HG03025 (cell line): ENCODE data around the gene MAGI2.
"Not testable (repeated sequence)": the region's sequence is repeated elsewhere in the genome, so short reads cannot be mapped to it uniquely, and the experiment has no call there.

Source experiments
- ATAC-seq: cut with Tn5 transposase; IDR thresholded peaks from one replicate; pipeline ENCODE4 v1.9.1; 2021; ENCODE audit warnings: mild to moderate bottlenecking, moderate library complexity; ENCODE audit not compliant: unreplicated experiment, low FRiP score

Gene MAGI2

DNA sequence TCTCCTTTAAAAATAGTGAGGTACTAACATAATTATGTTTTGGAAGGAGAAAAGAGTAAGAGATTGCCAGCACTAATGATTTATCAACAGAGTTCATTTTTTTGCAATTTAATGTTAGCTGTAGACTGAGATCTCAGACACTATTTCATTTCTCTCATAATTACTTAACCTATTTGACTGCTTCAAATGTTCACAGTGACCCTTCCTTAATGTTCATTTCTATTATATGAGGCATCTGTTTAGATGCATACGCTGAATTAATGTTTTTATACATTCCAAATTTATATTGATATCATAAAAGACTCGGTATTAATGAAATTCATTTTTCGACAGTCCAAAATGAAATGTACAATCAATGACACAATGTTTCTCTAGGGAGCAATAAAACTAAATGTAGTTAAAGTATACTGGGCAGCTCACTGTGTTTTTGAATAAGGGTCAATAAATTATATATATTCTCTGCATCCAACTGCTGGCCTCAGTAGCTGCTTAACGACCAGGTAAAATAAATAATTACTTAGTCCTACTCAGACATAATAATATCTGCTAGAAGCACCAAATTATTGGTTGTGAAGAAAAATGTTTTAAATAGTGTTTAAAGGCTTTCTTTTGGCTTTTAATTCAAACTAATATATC lies 373.4 kb downstream of the MAGI2 start:
- ATAC-seq, result no peak

DNA sequence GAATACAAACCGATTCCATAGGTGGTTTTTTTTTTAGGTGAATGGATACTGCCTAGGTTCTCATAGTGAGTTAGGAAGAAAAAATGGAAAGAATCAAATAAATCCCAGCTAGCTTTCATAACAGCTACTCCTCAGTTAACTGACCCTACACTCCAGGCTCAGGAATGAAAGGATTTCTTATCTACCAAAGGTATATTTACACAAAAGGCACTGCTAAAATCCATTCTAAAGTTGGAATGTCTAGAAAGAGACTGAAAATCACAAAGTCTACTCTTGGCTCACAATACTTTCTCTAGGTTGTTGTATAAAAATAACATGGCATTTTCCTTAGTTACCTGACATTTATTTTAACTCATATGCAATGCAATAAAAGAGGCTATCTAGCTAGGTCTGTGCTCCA lies 375.2 kb downstream of the MAGI2 start:
- ATAC-seq, result no peak

DNA sequence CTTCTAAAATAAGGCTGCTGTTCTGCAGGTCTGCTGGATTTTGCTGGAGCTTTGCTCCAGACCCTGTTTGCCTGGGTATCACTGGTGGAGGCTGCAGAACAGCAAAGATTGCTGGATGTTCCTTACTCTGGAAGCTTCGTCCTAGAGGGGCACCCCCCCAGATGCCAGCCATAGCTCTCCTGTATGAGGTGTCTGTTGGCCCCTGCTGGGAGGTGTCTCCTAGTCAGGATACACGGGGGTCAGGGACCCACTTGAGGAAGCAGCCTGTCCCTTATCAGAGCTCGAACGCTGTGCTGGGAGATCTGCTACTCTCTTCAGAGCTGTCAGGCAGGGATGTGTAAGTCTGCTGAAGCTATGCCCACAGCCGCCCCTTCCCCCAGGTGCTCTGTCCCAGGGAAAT lies 382.3 kb downstream of the MAGI2 start:
- not testable (repeated sequence) for ATAC-seq

DNA sequence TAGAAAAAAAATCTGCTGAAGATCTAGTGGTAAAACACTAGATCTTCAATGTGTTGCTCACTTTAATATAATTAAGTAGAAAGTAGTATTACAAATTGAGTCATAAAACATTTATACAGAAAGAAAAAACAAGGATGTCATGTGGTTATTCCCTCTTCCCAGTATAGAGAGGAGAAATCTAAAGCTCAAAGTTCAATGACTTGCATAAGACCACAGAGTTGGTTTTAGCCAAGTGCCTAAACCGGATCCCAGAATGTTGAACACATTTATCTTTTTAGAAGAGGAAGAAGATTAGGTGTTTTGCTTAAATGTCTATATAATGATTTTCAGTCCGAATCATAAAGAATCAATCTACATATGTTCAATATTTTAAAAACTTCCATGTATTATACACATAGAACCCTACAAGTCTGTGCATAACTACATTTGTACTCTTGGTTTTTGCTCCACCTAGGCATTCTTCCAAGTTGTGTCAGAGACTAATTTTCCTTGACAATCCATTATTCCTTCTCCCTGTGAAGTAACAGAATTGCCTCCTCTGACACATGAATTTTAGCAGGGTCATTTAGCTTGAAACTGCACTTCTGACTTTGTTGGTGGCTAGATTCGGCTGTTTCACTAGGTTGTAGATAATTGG lies 389.2 kb downstream of the MAGI2 start:
- no peak for ATAC-seq

DNA sequence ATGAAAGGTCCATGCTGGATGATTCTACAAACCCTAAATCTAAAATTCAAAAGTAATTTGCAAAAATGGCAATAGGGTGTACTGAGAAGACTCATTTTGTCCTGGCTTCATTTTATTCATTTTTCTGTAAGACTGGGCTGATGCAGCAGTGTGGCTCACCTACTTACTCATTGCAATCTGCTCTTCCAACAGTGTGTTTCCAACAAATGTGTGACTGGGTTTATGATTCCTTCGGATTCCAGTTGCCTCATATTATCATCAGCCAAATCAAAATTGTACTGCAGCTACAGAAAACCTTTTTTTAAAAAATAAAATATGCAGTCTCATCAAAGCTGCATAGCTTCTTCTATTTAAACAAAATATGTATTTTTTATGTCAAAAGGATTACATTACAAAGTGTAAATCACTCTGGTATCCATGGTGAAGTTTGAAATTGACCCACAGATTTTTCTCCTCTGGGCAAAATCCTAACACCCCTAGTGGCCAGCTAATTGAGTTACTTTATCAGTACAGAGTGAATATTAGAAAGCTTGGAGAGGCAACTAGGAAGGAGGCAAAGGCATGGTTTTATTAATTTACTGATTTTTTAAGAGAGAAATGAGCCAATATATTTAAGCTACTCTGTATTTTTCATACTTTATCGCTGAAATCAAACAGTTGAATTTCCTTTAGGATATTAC lies 390.3 kb downstream of the MAGI2 start:
- ATAC-seq, result no peak

DNA sequence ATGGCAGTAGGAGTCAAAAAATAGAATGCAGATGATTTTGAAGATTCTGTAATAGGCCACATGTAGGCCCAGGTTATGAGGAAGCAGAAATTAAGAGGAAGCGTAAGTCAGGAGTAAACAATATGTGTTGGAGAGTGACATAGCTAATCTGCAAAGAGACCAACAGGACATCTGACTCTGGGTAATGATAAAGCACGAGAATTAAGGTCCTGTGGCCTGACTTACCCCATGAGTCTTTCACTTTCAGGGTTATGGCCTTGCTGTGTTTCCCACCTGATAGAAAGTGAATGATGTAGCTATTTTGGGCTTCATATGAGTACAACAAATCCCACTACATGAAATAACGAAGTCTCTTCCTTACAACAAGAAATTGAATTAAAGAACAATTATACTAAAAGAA lies 393.0 kb downstream of the MAGI2 start:
- ATAC-seq, result no peak

DNA sequence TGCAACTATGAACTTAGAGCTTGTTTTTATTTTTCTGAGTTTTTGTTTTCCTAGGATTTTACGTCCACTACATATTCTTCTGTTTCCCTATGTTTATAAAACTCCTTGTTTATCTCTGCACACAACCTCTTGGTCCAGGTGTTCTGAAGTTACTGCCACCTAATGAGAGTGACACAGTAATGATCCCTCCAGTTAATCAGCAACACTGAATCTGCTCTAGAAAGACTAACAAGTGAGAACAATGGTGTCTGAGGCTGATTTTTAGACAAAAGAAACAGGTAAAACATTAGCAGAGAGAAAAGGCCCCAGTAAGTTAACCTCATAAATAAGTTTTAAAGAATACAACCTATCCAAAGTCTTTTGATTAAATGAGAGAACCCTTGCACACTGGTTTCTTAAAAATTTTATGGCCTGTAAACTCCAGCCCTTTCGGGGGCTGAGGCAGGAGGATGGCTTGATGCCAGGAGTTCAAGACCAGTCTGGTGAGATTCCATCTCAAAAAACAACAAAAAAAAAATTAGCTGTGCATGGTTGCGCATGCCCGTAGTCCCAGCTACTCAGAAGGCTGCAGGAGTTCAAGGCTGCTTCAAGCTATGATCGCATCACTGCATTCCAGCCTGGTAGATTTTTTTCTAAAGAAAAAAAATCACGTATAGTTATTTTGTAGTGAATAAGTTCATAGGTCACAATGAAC lies 397.6 kb downstream of the MAGI2 start:
- ATAC-seq, result no peak

DNA sequence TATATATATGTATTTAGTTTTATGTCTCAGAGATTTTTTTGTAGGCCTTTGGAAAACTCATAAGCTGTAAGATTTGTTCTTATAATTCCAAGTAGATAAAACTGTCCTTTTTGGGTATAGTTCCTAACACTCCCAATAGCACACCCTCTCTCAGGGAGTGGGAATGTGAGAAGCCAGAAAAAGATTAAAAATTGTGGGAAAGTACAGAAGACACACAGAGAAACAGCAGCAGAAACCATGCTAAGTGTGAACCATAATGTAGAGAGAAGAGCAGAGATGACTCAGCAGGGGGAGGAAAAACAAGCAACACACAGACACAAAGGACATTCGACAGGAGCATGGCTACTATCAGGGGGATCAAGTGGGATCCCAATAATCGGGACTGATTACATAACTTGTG lies 401.6 kb downstream of the MAGI2 start:
- no peak for ATAC-seq

DNA sequence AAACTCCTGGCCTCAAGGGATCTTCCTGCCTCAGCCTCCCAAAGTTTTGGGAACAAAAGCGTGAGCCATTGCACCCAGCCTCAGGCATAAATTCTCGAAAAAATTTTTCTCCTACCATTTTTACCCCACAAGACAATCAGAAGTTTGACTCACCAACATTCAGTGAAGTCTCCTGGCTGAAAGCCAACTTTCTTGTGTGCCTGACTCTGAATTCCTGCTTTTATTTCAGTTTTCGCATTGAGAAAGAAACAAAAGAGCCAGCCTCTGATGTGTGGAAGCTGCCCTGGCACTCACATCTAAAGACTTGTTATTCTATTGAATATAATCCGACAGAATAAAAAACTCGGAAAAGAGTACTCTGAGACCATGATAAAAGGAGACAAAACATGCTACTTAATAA lies 402.9 kb downstream of the MAGI2 start:
- no peak for ATAC-seq

DNA sequence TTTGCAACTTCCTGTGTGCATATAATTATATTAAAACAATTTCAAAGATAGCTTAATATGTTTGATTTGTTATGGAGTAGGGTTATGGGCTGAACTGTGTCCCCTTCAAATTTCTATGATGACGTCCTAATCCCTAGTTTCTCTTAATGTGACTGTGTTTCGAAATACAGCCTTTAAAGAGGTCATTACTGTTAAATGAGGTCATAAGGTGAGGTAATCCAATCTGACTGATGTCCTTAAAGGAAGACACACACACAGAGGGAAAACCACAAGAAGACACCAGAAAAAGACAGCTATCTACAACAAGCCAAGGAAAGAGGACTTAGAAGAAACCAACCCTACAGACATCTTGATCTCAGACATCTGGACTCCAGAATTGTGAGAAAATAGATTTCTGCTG lies 407.4 kb downstream of the MAGI2 start:
- no peak for ATAC-seq

DNA sequence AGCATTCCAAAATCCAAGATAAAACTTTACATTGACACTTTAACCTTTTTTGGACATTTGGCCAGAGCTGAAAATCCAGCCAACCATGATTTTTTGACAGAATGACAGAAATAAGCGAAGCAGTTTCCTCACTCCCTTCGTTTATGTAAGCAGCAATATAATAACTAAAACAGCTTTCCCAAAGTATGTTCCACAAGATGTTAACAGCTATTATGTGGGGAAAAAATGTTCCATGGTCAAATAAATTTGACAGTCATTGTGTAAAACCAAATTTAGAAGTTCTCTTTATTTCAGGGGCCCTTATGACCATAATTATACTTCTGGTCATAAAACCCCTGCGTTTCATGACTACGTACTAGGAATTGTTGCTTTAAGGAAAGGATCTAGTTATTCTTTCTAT lies 416.5 kb downstream of the MAGI2 start:
- no peak for ATAC-seq

DNA sequence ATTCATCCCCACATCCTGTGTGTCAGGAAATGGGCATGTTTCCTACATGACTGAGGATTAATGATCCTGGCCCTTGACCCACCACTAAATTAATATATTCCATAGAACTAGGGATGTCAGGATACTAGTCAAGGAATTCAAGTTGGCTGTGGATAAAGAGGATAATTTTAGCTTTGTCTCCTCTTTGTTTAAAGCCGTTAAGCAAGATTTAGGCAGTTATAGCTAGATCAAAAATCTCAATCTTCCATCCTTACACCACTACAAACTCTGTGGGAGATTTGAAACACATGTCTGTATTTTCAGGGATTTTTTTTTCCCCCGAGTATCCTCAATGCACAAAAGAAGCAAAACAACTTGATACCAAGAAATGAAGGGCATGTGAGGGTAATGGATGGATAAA lies 417.1 kb downstream of the MAGI2 start:
- ATAC-seq, result no peak

DNA sequence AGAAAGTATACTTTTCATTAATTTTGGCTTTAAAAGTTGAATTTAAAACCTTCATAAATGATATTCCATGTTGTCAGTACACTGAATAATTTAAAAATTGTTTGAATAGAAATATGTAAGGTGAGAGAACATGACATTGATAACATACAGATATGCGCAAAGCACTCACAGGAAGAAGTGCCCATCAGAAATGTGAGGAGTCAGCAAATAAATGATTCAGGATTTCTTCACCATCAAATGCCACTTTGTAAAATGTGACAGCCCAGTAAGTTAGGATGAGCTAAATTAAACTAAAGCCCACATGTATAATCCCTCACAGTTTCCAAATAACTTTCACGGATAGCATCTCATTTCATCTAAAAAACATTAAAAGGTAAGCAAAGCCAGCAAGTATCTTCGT lies 417.6 kb downstream of the MAGI2 start:
- no peak for ATAC-seq

DNA sequence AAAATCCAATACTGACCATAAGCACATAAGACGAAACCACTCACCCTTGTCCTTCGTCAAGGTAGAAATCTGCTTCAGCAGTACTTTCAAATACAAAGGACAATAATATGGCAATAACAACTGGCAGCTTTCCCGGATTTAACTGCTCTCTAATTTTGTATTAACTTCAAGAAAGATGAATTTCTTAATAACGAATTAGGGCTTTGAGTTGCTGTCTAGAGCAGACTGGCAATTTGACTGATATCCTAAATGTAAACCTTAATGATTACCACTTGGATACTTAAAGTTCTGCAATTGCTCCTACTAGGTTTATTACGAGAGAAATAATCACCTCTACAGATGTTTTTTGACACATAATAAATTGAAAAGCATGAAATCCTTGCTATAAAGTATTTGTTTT lies 418.7 kb downstream of the MAGI2 start:
- no peak for ATAC-seq

DNA sequence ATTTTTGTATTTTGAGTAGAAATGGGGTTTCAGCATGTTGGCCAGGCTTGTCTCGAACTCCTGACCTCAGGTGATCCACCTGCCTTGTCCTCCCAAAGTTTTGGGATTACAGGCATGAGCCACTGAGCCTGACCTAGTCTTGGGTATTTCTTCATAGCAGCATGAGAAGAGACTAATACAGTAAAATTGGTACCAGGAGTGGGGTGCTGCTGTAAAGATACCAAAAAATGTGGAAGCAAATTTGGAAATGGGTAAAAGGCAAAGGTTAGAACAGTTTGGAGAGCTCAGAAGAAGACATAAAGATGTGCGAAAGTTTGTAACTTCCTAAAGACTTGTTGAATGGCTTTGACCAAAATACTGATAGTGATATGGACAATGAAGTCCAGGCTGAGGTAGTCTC lies 433.8 kb downstream of the MAGI2 start:
- ATAC-seq, result not testable (repeated sequence)

DNA sequence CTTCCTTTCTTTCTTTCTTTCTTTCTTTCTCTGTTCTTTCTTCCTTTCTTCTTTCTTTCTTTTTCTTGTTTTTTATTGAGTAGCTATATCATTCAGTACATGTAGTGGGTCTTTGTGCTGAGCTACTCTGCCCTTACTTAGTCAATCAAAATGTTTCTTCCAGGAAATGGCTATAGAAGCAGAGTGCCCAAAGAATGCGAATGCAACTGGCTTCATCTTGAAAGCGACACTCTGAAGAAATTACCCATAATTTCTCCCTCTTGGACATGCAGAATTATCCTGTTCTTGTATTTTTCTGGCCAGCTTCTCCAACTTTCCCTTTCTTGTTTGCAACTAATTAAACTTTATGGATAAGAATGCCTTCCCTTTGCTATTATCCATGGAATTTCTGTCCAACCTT lies 441.5 kb downstream of the MAGI2 start:
- no peak for ATAC-seq

DNA sequence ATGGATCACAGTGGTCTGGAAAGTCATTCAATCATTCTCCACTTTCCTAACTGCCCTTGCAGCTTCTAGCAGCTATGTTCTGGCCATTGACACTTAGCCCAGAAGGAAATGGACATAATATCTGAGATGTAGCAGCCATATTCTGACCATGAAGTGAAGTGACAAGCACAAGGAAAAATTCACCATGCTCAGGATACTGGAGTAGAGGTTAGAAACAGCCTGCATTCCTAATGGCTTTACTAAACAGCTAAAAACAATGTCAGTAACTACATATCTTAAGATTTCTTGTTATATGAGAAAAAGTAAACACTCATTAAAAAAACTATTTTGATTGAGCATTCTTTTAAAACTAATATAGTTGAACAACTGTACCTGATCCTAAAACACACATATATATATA lies 443.8 kb downstream of the MAGI2 start:
- ATAC-seq, result no peak

DNA sequence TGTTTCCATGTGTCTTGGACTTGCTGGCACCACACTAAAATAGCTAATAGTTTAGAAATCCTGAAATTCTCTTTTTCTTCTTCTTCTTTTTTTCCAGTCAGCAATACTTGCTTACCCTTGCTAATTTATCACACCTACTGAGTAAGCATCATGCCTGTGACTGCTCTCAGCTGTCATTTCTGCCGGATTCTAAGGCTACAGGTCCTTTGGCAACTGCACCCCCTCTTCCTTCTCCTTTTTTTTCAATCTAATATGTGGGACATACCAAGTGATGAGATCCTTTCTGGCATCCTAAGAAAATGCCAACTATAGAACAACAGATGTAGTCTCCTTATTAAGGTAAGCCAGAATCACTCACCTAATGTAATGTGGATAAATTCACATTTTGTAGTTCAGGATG lies 444.7 kb downstream of the MAGI2 start:
- no peak for ATAC-seq

DNA sequence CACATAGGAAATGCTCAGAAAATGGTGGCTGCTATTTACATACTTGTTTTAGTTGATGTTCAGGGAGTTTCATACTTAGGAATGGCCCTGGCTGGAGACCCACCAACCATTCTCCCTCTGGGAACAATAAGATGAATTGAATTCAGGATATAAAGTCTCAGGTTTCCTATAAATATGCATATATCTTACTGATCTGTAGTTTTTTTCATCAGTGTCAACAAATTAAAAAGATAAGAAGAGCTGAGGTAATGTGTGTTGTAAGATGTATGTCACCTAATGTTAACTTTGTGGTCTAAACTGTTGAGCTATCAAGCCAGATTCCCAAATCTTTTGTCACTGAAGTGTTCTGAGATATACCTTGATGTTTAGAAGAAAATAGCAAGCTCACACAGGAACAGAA lies 457.5 kb downstream of the MAGI2 start:
- no peak for ATAC-seq

DNA sequence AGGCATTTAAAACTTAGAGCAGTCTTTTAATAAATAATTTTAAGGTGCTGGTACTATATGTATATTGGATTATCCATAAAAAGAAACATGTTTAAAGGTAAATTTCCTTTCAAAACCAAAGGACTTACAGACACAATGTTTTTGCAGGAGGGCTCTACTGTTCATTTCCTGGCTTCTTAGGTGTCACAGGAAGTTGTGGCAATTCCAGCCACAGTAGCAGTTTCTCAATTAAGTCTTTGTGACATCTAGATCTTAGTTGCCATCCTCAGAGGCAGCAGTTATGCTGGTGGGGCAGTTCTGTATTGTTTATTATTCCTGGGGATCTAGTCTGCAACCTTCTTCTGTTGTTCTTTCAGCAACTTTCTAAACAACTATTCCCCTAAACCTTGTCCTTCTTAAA lies 460.1 kb downstream of the MAGI2 start:
- ATAC-seq, result no peak

DNA sequence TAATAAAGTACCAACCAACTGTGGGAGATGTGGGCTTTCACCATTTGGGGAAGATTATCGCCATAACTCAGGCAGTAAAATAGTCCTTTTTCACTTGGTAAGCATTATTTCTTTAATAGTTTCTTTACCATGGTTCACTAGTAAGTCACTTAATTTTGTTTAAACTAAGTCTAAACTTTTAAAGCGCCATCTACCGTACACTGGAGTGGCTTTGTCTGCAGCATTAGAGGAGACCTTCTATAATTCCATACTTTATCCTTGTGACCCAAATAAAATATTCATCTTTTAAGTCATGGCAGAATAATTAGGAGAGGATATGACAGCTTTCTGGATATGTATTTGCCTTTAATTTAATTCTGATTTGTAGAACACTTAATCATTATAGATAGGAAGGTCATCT lies 468.0 kb downstream of the MAGI2 start:
- no peak for ATAC-seq

DNA sequence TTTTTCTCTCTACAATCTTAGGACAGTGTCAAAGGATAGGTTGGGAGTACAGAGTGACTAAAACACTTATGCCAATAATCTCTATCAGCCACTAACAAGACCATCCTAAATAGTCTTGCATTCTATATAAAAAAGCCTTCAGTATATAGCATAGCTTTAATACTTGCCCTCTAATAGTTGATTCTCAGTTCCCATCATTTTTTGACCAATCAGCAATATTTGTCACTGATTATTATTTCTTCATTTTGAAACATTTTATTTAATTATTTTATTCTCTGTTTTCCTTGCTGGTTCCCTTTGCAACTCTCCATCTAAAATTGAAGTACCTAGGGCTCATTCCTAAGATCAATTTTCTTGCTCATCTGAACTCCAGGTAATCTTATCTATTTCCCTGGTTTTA lies 470.0 kb downstream of the MAGI2 start:
- no peak for ATAC-seq
